Sigmoid colon (tissue), 4 donors: Measurements from ENCODE around the gene CCDC149.

Experiments
- EP300 ChIP-seq, 4 donors: sonication (generic); formaldehyde crosslinking; IDR thresholded peaks; one replicate each; pipeline ENCODE4 v1.6.1; 2017; ENCODE audit warnings: antibody characterized with exemption in 4 of 4
- POLR2A ChIP-seq, 2 donors: fragments of 450-650 bp; IDR thresholded peaks; one replicate each; pipeline ENCODE4 v1.6.1; 2016; ENCODE audit warnings: antibody characterized with exemption in 2 of 2, mild to moderate bottlenecking in 2 of 2, moderate library complexity in 2 of 2
- POLR2AphosphoS5 ChIP-seq, 4 donors: sonication (generic); formaldehyde crosslinking; IDR thresholded peaks; one replicate each; pipeline ENCODE4 v1.6.1; 2017; ENCODE audit warnings: antibody characterized with exemption in 4 of 4
- TF ChIP-seq, protein P1 (sequence below), 4 experiments: fragments of 450-650 bp in 3 of 4; fragments of 200-600 bp in 1 of 4; IDR thresholded peaks; one replicate each; pipeline ENCODE4 v1.5.1; 2016 to 2019; ENCODE audit warnings: antibody characterized with exemption in 4 of 4, mild to moderate bottlenecking in 3 of 4, moderate library complexity in 2 of 4

- TF ChIP-seq, protein P1, sequence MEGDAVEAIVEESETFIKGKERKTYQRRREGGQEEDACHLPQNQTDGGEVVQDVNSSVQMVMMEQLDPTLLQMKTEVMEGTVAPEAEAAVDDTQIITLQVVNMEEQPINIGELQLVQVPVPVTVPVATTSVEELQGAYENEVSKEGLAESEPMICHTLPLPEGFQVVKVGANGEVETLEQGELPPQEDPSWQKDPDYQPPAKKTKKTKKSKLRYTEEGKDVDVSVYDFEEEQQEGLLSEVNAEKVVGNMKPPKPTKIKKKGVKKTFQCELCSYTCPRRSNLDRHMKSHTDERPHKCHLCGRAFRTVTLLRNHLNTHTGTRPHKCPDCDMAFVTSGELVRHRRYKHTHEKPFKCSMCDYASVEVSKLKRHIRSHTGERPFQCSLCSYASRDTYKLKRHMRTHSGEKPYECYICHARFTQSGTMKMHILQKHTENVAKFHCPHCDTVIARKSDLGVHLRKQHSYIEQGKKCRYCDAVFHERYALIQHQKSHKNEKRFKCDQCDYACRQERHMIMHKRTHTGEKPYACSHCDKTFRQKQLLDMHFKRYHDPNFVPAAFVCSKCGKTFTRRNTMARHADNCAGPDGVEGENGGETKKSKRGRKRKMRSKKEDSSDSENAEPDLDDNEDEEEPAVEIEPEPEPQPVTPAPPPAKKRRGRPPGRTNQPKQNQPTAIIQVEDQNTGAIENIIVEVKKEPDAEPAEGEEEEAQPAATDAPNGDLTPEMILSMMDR (IDR thresholded peaks at IDR 0.05), result no peak
- TF ChIP-seq POLR2A (IDR thresholded peaks at IDR 0.05) (no peak), POLR2AphosphoS5 (IDR thresholded peaks at IDR 0.05) (peak in 2 of 4 donors; percentile 40 to 47), EP300 (IDR thresholded peaks at IDR 0.05) (no peak)
Observed at GRCh38 chr4:24877868-24878635, 34.8 kb downstream of the CCDC149 start.
